Stimulated activated naive CD4-positive, alpha-beta T cell treated with Interleukin-2 at 50 U/mL for 16 hours (primary cell): Measurements from ENCODE around the gene CKAP5.
A peak's percentile ranks its signal among the peaks of the same experiment; 100 is the strongest.

Experiments used
- DNase-seq: peaks from one replicate; lab custom pipeline; 2025; lab: John Stamatoyannopoulos, UW

Gene CKAP5

DNA sequence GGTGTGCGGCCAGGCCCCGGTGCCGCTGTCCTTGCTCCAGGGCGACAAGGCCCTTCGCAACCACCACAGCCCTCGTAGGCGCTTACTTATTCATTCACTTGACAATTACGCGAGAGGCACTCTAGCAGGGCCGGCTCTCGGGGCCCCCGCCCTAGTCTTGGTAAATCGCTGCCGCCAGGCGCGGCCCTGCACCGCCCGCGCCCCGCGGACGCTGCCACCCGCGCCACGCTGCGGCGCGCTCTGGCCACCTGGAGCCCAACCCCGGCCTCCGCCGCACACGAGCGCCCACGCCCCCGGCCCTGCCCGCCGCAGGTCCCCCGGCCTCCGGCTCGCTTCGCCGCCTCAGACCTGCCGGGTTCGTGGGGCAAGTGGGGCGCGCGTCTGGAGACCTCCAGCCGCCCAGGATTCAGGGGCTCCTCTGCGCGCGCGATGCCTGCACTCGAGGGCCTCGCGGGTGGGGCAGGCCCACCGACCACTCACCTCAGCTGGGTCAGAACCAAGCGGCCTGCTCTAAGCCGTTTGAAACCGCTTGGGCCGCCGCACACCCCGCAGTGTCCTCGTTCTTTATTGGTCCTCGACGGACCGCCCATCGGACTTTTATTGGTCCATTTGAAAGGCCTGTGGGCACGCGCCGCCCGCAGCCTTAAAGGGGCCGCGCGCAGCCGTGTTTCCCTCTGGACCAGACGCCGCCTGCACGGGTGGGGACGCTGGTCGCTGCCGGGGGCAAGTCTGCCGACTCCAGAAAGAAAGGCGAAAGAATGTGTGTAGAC, at the start of gene CKAP5:
Gene CKAP5 (minus strand): TSS at position 541 of the 770 bp plus-strand sequence. CDS start 25,049 bp downstream, outside the sequence.
- DNase-seq, result peak; percentile 86

GRCh38 chr11:46895821-46896220, 49.7 kb upstream of the CKAP5 start:
- DNase-seq, result no peak

GRCh38 chr11:46894961-46895360, 48.9 kb upstream of the CKAP5 start:
- no peak for DNase-seq

DNA sequence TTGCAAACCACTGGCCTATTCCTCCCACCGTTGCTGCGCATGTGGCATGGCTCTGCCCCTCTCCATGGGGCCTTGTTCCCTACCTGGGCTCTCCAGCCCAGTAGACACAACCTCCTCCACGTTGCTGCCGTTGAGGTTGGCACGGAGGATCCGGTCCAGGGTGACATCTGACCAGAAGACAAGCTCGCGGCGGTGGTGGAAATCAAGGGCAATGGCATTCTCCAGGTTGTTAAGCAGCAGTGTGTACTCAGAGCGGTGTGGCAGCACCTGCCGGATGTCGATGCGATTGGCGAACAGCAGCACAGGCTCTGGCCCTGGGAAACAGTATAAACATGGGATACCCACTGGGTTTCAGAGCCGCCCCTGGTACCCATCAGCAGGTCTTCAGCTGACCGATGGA, 48.4 kb upstream of the CKAP5 start:
- no peak for DNase-seq

- no peak for DNase-seq
Measured at GRCh38 chr11:46892838-46893237, 46.8 kb upstream of the CKAP5 start.

GRCh38 chr11:46892109-46892508, 46.0 kb upstream of the CKAP5 start:
- DNase-seq, result no peak

GRCh38 chr11:46890665-46891064, 44.6 kb upstream of the CKAP5 start:
- no peak for DNase-seq

- DNase-seq, result peak; percentile 47
Measured at GRCh38 chr11:46889689-46890475, 43.8 kb upstream of the CKAP5 start.

DNA sequence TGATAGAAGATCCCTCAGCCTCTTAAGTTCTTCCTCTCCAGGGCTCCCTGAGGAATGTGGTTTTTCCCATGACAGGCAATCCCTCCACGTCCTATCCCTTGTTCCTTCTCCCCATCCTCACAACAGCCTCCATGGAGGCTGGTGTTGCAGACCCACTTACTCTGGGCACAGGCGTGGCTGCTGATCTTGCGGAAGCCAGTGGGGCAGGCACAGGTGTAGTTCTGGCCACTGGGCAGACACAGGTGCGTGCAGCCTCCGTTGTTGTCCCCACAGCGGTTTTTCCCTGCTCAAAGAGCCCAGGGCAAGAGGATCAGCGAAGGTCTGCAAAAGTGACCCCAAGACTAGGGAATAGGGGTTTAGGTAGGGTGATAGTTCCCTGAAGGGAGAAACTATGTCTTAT, 43.2 kb upstream of the CKAP5 start:
- DNase-seq, result no peak

- no peak for DNase-seq
Measured at GRCh38 chr11:46888636-46889035, 42.6 kb upstream of the CKAP5 start.

DNA sequence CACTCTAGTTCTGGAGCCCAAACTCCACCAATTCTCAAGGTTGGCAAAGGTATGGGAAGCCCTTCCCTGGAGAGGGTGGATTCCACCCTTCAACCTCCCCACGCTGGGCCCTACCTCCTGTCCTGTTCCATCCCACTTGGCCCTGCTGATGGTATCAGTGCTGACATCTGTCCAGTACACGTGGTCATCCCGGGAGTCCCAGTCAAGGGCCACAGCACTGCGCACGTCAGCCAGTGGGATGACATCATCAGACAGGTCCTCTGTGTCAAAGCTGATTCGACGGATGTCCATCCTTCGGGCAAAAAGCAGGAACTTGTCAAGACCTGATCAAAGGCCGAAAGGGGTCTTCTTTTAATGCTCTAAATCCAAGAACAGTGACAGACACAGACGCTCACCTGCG, 40.1 kb upstream of the CKAP5 start:
- DNase-seq, result no peak

DNA sequence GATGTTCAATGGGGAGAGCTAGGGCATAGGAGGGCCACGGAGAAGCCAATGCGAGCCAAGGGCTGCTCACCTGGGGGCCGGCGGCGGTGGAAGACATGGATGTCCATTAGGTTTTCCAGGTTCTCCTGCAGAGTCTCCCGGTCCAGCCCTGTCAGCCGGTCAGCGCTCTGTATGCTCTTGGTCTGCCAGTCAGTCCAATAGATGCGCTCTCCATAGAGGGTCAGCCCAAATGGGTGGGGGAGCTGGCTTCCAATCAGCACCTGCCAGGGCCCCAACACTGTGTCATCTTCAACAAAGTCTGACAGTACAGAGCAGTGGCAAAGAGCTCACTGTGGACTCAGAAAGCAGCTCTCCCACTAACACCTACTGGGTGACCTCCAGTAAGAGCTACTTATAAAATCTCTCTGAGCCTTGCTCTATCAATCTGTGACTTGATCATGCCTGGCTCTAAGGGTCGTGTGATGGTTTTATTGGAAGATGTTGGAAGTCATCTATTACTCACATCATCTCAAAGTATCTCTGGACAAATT, 33.0 kb upstream of the CKAP5 start:
- DNase-seq, result no peak

DNA sequence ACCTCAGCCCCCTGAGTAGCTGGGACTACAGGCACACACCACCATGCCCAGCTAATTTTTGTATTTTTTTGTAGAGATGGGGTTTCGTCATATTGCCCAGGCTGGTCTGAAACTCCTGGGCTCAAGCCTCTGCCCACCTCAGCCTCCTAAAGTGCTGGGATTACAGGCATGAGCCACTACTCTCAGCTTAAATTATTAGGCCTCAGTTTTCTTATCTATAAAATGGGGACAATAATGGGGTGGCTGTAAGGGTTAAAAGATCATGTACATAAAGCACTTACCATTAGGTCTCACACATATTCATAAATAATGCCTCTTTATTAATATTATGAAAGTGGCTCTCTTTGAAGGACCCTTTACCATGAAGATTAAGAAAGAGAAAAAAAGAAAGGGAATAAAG, 31.5 kb upstream of the CKAP5 start:
- DNase-seq, result no peak

DNA sequence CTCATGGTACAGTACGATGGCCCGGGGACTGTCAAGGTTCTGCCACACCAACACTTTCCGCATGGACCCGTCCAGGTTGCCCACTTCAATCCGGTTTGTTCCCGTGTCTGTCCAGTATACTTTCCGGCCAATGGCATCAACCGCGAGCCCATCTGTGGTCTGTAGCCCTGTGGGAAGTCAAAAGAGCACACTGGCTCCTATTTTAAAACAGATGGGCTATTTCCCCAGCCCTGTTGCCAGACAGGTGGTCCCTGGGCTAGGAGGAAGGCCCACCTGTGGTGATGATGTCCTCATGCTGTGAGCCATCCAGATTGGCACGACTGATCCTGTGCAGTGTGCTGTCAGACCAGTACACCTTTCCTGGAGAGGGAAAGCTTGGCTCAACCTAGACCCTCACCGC, 30.4 kb upstream of the CKAP5 start:
- no peak for DNase-seq

DNA sequence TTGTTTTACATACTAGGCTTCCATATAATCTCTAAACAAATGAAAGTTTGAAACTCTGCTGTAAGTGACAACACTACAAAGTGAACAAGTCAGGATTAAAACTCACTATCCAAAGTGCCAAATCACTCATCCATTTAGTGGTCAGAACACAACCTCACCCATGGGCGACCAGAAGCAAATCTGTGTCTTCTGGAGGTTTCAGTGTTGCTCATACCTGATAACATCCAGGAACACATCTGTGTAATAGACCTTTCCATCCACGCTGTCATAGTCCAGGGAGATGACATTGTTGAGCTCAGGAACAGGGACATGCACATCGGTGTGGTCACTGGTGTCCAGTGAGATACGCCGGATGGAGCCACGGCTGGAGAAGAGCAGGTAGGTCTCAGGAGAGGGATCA, 28.5 kb upstream of the CKAP5 start:
- no peak for DNase-seq

GRCh38 chr11:46868912-46869311, 22.8 kb upstream of the CKAP5 start:
- no peak for DNase-seq

- no peak for DNase-seq
Measured at GRCh38 chr11:46865340-46865739, 19.3 kb upstream of the CKAP5 start.

GRCh38 chr11:46860218-46860617, 14.1 kb upstream of the CKAP5 start:
- DNase-seq, result no peak

DNA sequence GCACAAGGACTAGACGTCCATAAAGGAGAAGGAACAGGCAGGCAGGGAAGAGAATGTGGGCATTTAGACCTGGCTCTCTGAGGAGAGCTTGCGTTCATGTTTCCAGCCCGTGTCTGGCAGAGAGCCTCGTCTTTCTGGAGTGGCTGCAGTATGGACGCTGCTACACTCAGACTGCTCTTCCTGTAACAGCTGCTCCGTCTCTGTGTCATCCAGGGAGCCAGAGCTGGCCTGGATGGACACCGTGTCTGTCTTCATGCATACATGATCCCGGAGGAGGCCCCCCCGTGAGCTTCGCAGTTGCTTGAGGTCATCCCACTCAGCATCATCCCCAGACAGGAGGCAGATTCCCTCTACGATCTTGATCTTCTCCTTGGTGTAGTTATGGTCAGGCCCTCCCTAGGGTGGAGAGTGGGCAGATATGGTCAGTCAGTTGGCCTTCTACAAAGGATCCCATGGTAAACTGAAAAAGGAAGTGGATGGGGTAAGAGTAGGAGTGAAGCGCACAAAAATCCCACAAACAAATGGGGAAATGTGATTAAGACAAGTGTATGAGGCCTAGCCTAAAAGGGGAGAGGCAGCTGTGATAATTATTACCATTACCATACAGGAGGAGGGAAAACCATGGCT, 13.0 kb upstream of the CKAP5 start:
- no peak for DNase-seq

- DNase-seq, result no peak
Measured at GRCh38 chr11:46857666-46858065, 11.6 kb upstream of the CKAP5 start.

- no peak for DNase-seq
Measured at GRCh38 chr11:46856605-46857343, 10.7 kb upstream of the CKAP5 start.

GRCh38 chr11:46855863-46856262, 9.8 kb upstream of the CKAP5 start:
- DNase-seq, result no peak
